Smooth muscle cell of the coronary artery (primary cell): Measurements from ENCODE around the gene EXD2. TPM values are rescaled to one million over a fixed set of nuclear protein-coding genes. Genes with fewer than 3 reads are reported as not detected.

ENCODE experiments used
- total RNA-seq: library from RNA; depleted of rRNA; stranded (reverse); fragments of >200 nt; gene quantifications from 2 replicates; pipeline ENCODE4 v1.2.3, GENCODE V29; 2014; ENCODE audit warnings: low replicate concordance

The EXD2 gene, protein sequence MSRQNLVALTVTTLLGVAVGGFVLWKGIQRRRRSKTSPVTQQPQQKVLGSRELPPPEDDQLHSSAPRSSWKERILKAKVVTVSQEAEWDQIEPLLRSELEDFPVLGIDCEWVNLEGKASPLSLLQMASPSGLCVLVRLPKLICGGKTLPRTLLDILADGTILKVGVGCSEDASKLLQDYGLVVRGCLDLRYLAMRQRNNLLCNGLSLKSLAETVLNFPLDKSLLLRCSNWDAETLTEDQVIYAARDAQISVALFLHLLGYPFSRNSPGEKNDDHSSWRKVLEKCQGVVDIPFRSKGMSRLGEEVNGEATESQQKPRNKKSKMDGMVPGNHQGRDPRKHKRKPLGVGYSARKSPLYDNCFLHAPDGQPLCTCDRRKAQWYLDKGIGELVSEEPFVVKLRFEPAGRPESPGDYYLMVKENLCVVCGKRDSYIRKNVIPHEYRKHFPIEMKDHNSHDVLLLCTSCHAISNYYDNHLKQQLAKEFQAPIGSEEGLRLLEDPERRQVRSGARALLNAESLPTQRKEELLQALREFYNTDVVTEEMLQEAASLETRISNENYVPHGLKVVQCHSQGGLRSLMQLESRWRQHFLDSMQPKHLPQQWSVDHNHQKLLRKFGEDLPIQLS
- total RNA-seq = 11.3 and 12.9 TPM in 2 replicates

DNA sequence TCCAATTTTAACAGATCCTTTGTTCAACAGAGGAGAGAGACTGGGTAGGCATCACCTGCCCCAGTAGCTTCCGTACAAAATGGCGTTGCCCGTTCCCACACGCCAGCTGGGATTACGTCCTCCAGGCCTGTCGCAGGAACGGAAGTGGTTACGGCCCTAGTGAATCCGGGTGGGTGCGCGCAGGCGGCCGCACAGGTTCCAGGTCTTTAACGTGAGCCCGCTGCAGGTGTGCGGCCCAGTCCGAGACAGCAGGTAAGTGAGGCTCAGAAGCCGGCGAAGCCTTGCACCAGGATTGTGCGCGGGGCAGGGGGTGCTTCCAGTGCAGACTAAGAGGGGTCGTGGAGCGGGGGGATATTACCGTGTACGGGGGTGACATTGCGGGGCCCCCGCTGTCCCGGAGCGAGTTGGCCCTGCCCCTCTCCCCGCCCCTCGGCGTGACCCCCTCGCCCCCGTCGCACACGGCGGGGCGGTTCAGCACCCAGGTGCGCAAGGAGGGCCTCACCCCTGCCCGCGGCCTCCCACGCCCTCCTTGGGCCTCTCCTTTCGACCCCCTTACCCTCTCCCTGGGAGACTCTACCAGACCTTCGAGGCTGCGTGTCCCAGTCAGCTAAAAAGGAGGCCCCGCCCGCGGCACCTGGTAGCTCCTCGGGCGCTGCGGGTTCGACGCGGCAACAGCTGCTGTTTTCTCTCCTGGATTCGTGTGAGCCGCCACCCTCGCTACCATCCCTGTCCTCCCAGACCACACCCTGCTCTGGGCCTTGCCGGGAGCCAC lies at the start of gene EXD2:
Gene EXD2, plus strand, starts transcription at position 159 of the 772 bp plus-strand sequence. CDS start 17,973 bp downstream, outside the sequence.

DNA sequence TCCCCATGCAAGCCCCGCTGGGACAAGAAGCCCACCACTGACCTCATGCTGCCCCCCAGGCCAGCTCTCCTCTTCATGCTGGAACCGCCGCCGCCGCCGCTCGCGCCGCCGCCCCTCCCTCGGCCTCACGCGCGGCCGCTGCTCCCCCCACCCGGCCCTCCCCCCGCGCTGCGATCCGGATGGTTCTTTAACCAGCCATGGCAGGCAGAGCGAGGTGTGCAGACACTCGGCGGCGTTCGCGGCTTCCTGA lies 38.5 kb upstream of the EXD2 start, which contains the start of gene DCAF5:
Gene DCAF5, minus strand, starts transcription at position 218 of the 250 bp plus-strand sequence. Its CDS starts 141 bp downstream, at position 77.

DNA sequence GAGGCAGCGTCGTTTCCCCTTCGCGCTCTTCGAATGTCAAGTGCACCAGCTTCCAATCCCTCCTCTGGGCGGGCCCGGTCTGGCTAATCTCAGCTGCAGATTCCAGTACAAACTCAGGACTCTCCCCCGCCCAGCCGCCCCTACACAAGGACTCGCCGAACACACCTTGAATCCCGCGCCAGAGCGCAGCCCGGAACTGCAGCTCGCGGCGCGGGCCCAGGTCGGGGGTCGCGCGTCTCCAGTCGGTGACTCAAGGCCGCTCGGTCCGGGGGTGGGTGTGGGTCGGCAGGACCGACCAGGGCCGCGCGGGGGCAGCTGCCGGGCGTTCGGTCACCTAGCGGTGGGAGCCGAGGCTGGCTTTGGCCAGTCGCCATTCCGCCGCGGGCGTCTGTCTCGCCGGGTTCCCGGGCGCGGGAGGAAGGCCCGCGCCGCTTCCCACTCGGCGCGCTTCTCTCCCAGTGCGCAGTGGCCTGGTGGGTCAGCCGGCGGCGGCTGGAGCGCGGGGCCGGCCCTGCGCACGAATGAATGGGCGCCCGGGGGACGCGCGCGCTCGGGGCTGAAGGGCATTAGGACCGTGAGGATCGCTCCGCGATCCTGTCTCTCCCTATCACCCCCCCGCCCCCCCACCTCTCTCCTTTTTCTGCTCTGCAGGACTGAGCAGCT lies 68.4 kb downstream of the EXD2 start, which contains the start of gene GALNT16:
Gene GALNT16, plus strand, starts transcription at position 632 of the 663 bp plus-strand sequence. CDS start 133 bp downstream, outside the sequence.

Other genes with a start within 250 kb of the EXD2 start
- 178 and 524 TPM in 2 replicates for gene ACTN1, start 212.2 kb upstream of the EXD2 start, total RNA-seq
- 10.3 and 16.7 TPM in 2 replicates for gene DCAF5, start 38.4 kb upstream of the EXD2 start, total RNA-seq
- gene GALNT16, start 68.7 kb downstream of the EXD2 start, total RNA-seq = 0.98 and 11.7 TPM in 2 replicates
- 295 and 612 TPM in 2 replicates for gene ERH, start 206.8 kb downstream of the EXD2 start, total RNA-seq
- gene SLC39A9, start 207.2 kb downstream of the EXD2 start, total RNA-seq = 105 and 109 TPM in 2 replicates